SIG-M5 (cell line): ENCODE results near the gene UMPS.
"Not testable (repeated sequence)": the region's sequence is repeated elsewhere in the genome, so short reads cannot be mapped to it uniquely, and the experiment has no call there.

ENCODE experiments used
- DNase-seq: peaks from one replicate; lab custom pipeline; 2025; lab: John Stamatoyannopoulos, UW

UMPS gene

DNA sequence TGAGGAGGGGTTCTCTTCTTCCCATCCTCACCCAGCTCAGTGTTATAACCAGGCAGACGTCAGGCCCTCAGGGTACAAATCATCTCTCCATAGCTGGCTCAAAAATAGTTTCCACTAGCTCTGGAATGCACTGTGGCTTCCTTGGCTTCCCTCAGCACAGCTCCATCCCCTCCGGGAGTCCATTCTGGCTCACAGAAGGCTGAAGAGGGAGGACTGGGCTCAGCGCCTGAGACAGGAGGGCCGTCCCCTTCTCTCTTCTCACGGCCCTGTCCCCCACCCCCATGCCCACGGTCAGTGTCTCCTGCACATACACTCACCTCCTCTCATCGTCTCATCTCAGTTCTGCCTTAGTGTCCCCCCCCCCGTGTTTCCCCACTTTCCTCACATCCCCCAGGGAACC, 50.1 kb downstream of the UMPS start:
- no peak for DNase-seq

DNA sequence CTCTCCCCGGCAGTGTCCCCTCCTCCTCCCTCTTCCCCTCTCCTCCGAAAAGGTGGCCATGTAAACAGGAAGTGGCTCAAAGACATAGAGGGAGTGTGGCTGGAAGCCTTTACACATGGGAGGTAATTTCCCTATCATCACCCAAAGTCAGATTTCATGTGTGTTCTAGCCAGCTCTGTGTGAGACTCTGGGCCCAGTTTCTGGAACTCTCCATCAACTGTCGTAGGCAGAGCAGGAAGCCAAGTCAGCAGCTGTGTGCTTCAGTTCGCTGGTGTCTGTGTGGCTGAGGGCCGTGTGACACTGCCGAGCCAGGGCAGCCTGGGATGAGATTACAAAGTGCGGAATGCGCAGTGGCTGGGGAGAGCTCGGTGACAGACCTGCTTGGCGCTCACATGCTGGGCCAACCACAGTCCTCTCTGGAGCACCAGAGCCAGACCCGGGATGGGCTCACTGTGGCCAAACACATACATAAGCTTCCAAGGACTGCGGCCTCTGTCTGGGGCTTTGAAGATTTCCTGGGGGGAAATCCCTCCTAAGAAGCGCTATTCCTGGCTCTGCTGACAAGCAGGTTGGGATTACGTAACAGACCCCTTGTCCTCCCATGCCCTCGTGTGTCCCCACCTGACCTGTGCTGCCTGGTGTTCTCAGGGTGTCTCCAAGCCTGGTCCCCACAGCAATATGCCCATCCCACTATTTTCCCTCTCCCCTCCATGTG, 50.7 kb downstream of the UMPS start:
- no peak for DNase-seq

DNA sequence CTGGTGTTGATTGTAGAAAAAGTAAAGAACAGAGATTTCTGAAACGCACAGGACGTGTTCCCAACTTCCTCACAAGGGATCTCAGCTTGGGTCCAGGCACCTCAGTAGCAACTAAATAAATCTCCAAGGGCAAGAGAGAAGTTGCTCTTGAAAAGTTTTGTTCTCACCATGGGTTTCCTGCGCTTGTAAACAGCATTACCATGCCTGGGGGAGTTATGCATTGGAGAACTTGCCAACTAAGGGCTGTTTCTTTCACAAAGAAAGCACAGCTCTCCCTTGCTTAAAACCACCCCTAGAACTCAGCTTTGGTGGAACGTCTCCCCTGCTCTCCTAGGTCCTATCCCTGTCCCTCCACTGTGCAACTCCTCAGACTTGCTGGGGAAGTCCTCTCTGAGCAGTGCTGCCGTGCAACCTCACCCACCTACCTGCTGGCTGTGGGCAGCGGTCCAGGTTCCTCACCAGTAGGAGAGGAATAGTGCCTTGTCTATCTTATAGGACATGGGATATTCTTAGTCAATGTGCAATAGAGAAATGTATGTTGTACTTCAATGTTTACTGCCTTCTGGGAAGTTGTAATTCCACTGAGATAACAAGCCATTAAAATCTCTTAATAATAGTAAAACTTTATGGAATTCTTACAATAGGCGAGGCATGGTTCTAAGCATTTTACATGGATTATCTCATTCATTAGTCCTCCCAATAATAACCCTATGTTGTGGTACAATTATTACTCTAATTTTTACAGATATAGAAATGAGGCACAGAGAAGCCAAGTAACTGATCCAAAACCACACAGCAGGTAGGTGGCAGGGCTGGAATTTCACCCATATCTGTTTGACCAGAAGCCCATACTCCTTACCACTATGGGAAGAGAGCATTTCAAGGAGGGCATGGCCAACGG, 51.5 kb downstream of the UMPS start:
- DNase-seq: no peak

DNA sequence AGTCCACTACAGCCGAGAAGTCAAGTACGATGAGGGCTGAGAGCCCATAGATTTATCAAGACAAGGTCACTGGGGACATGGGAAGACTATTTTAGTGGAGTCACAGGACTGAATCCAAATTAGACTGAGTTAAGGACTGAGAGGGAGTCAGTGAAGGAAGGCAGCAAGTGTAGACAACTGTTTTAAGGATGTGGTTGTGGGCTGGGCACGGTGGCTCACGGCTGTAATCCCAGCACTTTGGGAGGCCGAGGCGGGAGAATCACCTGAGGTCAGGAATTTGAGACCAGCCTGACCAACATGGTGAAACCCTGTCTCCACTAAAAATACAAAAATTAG, 52.1 kb downstream of the UMPS start:
- DNase-seq: not testable (repeated sequence)

GRCh38 chr3:124783696-124784095, 53.4 kb downstream of the UMPS start:
- DNase-seq: no peak

DNA sequence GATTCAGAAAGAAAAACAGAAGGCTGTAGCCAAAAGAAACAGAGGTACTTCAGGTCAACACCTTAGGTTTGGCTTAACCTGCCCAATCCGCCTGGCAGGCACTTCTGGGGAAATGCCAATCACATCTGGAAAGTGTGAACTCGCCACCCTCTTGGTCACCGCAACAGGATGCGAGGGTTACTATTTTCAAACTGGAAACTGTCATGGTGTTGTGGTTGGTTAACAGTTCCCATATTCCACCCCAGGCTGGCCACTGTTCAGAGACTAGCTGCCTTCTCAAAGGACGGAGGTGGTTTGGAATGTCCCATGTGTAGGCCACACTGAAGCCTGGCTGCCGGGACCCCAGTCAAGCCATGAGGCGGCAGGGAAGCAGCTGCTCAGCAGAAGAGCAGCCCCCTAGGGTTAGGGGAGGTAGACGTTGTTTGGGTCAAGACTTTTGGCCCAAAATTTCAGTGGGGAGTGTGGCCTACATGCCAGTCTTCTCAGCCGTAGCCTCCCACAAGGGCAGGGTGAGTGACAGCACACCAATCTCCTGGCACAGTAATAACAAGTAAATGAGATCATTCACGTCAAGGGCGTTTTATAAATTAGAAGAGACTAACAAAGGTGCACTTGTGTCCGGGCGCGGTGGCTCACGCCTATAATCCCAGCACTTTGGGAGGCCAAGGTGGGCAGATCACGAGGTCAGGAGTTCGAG, 54.6 kb downstream of the UMPS start:
- no peak for DNase-seq

- DNase-seq: no peak
Observed at GRCh38 chr3:124785973-124786372, 55.7 kb downstream of the UMPS start.

- no peak for DNase-seq
Observed at GRCh38 chr3:124786511-124787241, 56.4 kb downstream of the UMPS start.

DNA sequence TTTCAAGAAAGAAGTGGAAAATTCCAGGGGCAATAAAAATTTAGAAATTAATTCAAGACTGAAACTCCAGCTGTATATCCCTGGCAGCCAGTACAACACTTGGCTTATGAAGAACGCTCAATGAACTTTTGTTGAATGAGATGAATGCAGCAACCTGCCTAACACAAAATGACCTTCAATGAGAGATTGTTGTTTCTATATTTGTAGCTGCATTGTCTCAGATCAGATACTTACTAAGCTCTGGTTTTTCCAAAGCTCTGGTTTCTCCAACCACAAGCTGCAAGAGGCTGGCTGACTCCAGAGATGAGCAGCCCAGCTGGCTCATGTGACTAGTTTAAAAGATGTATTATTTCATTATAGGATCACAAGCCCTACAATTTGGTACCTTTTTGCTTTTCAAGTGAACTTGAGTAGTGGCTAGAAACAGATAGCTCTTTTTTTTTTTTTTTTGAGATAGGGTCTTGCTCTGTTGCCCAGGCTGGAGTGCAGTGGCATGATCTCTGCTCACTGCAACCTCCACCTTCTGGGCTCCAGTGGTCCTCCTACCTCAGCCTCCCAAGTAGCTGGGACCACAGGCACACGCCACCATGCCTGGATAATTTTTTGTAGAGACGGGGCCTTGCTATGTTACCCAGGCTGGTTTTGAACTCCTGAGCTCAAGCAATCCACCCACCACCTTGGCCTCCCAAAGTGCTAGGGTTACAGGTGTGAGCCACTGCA, 57.4 kb downstream of the UMPS start:
- DNase-seq: no peak

GRCh38 chr3:124788254-124788745, 58.0 kb downstream of the UMPS start:
- DNase-seq: no peak

DNA sequence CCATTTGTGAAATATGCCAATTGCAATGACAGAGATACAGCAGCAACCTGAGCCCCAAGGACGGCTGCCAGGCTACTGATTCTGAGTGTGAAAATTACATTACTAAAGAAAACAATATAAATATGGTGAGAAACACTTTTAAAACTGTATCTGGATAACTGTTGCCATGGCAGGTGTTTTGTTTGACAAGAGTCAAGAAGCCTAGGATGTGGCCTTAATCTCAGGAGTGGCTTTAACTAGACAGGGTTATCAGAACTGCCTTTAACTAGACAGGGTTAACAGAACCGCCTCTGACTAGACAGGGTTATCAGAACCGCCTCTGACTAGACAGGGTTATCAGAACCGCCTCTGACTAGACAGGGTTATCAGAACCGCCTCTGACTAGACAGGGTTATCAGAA, 58.9 kb downstream of the UMPS start:
- not testable (repeated sequence) for DNase-seq

GRCh38 chr3:124791142-124791541, 60.9 kb downstream of the UMPS start:
- DNase-seq: no peak

DNA sequence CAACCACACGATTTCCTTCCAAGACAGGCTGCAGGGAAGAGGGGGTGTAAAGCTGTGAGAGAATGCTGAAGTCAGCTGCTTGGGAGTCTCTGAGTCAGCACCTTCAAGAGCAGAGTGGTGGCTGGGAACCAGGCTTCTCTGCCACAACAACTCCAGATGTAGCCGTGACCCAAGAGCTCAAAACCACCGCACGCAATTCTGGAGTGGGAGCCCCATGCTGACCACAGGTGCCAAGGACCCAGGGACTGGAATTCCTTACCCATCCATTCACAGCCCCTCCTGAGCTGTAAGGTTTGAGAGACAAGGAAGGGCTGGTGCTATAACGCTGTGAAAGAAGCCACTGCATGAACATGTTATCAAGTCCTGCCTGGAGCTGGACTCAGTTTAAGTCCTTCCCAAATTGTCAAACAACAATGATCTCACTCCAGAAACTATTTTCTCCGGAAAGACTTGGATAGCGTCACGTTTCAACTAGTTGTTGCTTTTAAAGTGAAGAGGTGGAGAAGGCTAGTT, 61.4 kb downstream of the UMPS start:
- no peak for DNase-seq

- no peak for DNase-seq
Observed at GRCh38 chr3:124792341-124793040, 62.2 kb downstream of the UMPS start.

GRCh38 chr3:124793054-124793739, 62.9 kb downstream of the UMPS start:
- no peak for DNase-seq

DNA sequence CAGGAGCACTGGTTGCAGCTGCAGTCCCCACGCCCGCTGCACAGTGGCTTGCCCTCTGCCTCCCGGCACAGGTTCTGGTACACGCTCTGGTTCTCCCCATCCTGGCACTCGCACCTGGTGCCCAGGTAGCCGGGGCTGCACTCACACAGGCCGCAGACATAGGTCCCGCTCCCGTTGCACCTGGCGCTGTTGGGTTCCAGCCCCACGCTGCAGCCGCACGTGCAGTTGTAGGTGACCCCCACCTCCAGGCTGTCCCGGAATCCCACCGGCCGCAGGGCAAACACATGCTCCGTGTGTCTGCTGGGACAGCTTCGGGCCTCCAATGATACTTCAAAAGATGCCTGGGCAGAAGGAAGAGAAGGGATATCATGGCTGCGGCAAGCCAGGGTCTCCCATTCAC, 66.2 kb downstream of the UMPS start:
- DNase-seq: no peak

DNA sequence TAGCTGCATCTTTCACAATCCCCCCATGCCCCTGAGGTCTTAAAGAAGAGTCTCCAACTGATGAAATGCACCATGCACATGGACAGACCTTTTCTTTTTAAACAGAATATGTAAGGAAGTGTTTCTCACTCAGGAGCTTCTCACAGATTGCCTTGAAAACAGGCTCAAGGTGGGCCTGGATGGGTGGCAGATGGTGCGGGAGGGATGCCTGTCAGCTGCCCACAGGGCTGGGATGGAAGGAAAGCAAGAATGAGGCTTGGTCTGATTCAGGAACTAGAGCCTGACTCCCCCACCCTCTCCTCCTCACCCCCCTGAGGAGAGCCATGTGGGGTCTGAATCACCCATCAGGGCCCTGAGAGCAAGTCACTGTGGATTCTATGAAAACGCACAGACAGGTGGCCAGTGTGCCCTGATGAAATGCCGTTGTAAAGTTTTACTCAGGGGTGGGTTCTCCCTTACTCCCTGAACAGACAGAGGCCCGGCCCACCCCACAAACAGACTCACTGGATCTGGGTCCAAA, 67.2 kb downstream of the UMPS start:
- DNase-seq: no peak
